ENCODE measurements around the gene LAMA2. TPM values are rescaled to one million over a fixed set of nuclear protein-coding genes. Genes with fewer than 3 reads are reported as not detected.

Gene LAMA2
- polyA plus RNA-seq, 1 of the 3 experiments (the other 2 are of a cell fraction) = 0.92 TPM

- WGBS (ENCODE audit: low lambda C conversion rate) = 32% methylated on average over 10 of the region's 10 CpGs
- TF ChIP-seq USF2 (IDR thresholded peaks at IDR 0.05; ENCODE audit: borderline replicate concordance, low read depth, low read length) (no peak), RAD21 (IDR thresholded peaks at IDR 0.05; ENCODE audit: low read length) (no peak), YY1 (IDR thresholded peaks at IDR 0.05; ENCODE audit: low read depth) (no peak), REST (IDR thresholded peaks at IDR 0.05; ENCODE audit: low read depth, low read length) (no peak), TCF12 (IDR thresholded peaks at IDR 0.05) (no peak)
- DNase-seq = no peak
- ChIA-PET CTCF (interaction anchor here (0.9 to 1.3 kb wide), 2 partner anchors 12 kb away, joined by 4 to 6 read pairs; no protein-coding TSS in a partner anchor), POLR2A (no interaction called here)
- H3F3A ChIP-seq (replicated peaks; ENCODE audit: insufficient read depth) = no peaks in the 10 kb centered on the region
- no peak overlapping the region for H3K4me2 ChIP-seq
- H3K36me3 ChIP-seq (replicated peaks in 1 of 2; ENCODE audit: control insufficient read depth in 1 of 2, insufficient read depth in 2 of 2, low read length in 1 of 2) = no peaks in the 10 kb centered on the region
- H3K4me3 ChIP-seq (ENCODE audit: low read depth in 2 of 2, low read length in 1 of 2) = no peak overlapping the region
- H2AFZ ChIP-seq (ENCODE audit: low read depth) = no peak overlapping the region
- no peaks in the 10 kb centered on the region for H3K9me3 ChIP-seq
- no peaks in the 10 kb centered on the region for H3K9me2 ChIP-seq
- no peak overlapping the region for H3K27ac ChIP-seq (ENCODE audit: low read depth in 2 of 2, low read length in 1 of 2)
- H4K20me1 ChIP-seq (ENCODE audit: insufficient read depth) = no peaks in the 10 kb centered on the region
- no peak overlapping the region for H3K9ac ChIP-seq
- H3K79me2 ChIP-seq (ENCODE audit: insufficient read depth) = no peaks in the 10 kb centered on the region
- H3K4me1 ChIP-seq (ENCODE audit: control insufficient read depth in 1 of 2, insufficient read depth in 2 of 2, low read depth in 1 of 2, low read length in 1 of 2) = no peaks in the 10 kb centered on the region
- no peaks in the 10 kb centered on the region for H3K27me3 ChIP-seq (ENCODE audit: insufficient read depth)
Observed at GRCh38 chr6:129239825-129240491, 357.0 kb downstream of the LAMA2 start.

- H3K36me3 ChIP-seq (replicated peaks in 1 of 2; ENCODE audit: control insufficient read depth in 1 of 2, insufficient read depth in 2 of 2, low read length in 1 of 2) = no peaks in the 10 kb centered on the region
- H4K20me1 ChIP-seq (ENCODE audit: insufficient read depth) = no peaks in the 10 kb centered on the region
- 0% methylated on average over 2 of the region's 2 CpGs for WGBS (ENCODE audit: low lambda C conversion rate)
- H3F3A ChIP-seq (replicated peaks; ENCODE audit: insufficient read depth) = no peaks in the 10 kb centered on the region
- no peaks in the 10 kb centered on the region for H3K4me1 ChIP-seq (ENCODE audit: control insufficient read depth in 1 of 2, insufficient read depth in 2 of 2, low read depth in 1 of 2, low read length in 1 of 2)
- no peaks in the 10 kb centered on the region for H3K9me2 ChIP-seq
- DNase-seq = no peak
- no peak overlapping the region for H3K4me3 ChIP-seq (ENCODE audit: low read depth in 2 of 2, low read length in 1 of 2)
- H3K9ac ChIP-seq = no peak overlapping the region
- no peaks in the 10 kb centered on the region for H3K79me2 ChIP-seq (ENCODE audit: insufficient read depth)
- no peaks in the 10 kb centered on the region for H3K27me3 ChIP-seq (ENCODE audit: insufficient read depth)
- H3K27ac ChIP-seq (ENCODE audit: low read depth in 2 of 2, low read length in 1 of 2) = no peak overlapping the region
- POLR2A ChIA-PET = no interaction called here
- CTCF ChIA-PET = interaction anchor here (0.6 to 0.9 kb wide), 2 partner anchors 12 to 808 kb away, joined by 3 to 4 read pairs; no protein-coding TSS in a partner anchor
- no peaks in the 10 kb centered on the region for H3K9me3 ChIP-seq
- no peak overlapping the region for H3K4me2 ChIP-seq
- no peak for TF ChIP-seq MXI1 (IDR thresholded peaks at IDR 0.05; ENCODE audit: low read depth, low read length)
- TF ChIP-seq REST (IDR thresholded peaks at IDR 0.05; ENCODE audit: low read depth, low read length) = no peak
- no peak for TF ChIP-seq JUND (IDR thresholded peaks at IDR 0.05)
- TF ChIP-seq EZH2phosphoT487 (IDR thresholded peaks at IDR 0.05; ENCODE audit: borderline replicate concordance, low read depth) = no peak
- no peak for TF ChIP-seq NFIC (IDR thresholded peaks at IDR 0.05; ENCODE audit: borderline replicate concordance)
- TF ChIP-seq GATA2 (CRISPR knock-in tag; IDR thresholded peaks at IDR 0.05) = no peak
- no peak for TF ChIP-seq RFX5 (IDR thresholded peaks at IDR 0.05; ENCODE audit: low read length)
- H2AFZ ChIP-seq (ENCODE audit: low read depth) = no peak overlapping the region
Observed at GRCh38 chr6:129240492-129240853, 357.5 kb downstream of the LAMA2 start.

All from SK-N-SH (cell line).